ENCODE data around the gene CCDC190.
"Not testable (repeated sequence)": the region's sequence is repeated elsewhere in the genome, so short reads cannot be mapped to it uniquely, and the experiment has no call there.

CCDC190 gene

DNA sequence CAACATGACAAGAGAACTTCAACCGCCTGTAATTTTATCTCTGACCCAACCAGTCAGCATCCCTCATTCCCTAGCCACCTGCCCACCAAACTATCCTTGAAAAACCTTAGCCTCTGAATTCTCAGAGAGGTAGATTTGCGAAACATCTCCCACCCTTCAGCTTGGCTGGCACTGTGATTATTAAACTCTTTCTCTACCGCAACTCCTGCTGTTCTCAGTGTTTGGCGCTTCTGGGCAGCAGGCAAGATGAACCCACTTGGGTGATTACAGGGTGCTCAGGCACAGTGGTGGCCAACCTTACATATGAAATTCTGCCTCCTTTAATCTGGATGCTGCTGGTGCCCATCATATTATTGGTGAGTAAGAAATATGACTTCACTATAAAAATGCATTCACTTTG is 22.1 kb downstream of the CCDC190 start:
- DNase-seq (ENCODE audit: low read depth in 3 of 3, low spot score in 1 of 3): no peak

DNA sequence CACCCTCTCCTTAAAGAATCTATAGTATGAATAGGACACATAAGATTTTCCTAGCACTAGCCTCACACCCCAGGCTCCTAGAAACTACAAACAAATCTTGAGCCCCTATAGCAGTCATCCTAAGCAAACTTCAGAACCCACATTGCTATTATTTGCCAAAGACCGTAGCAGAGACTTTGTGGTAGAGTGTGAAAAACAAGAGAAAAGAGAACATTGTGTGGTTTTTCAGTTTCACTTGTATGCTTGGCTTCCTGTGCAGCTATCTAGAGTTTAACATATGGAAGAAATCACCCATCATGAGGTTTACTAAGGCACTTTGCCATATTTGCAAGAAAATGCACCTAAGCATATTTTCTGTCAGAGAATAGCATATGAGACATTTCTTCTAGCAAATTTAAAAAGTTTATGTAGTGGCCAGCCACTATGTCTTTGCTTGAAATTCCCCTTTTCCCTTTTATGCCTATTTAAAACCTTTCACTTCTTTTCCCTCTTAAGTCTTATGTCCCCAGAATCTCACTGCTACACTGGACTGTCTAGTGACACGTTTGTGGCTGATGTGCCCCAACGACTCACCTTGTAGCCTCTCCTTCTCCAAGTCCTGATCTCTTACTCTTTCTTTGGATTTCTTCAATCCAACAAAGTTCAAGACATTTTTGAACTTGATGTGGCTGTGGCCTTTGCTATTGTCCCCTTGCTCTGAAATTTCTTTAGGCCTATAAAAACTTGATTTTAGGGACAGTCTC is 25.6 kb downstream of the CCDC190 start:
- DNase-seq (ENCODE audit: low read depth in 3 of 3, low spot score in 1 of 3): no peak

DNA sequence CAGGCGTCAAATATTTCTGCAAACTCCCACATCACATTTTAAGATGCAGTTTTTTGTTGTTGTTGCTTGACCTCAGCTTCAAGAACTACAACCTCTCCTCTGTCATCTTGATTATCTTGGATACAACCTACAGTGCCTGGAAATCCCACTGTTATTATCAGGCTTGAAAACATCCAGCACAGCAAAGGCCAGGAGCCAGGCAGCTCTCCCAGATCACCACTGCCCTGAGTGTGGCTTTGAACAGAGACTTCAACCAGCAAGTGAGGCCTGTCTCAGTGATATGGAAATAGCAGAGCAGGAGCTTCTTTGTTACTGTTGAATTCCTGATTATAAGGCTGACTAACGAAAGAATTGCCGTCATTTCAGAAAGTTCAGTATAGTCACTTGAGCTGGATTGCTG is 28.5 kb downstream of the CCDC190 start:
- no peak for DNase-seq (ENCODE audit: low read depth in 3 of 3, low spot score in 1 of 3)

DNA sequence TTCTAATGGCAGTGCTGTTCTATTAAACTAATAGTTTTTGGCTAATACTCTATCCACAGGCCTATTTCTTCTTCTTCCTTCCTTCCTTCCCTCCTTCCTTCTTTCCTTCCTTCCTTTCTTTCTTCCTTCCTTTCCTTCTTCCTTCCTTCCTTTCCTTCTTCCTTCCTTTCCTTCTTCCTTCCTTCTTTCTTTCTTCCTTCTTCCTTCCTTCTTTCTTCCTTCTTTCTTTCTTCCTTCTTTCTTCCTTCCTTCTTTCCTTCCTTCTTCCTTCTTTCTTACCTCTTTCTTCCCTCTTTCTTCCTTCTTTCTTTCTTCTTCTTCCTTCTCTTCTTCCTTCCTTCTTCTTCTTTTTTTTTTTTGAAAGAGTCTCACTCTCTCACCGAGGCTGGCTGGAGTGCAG is 31.7 kb downstream of the CCDC190 start:
- DNase-seq (ENCODE audit: low read depth in 3 of 3, low spot score in 1 of 3): no peak

DNA sequence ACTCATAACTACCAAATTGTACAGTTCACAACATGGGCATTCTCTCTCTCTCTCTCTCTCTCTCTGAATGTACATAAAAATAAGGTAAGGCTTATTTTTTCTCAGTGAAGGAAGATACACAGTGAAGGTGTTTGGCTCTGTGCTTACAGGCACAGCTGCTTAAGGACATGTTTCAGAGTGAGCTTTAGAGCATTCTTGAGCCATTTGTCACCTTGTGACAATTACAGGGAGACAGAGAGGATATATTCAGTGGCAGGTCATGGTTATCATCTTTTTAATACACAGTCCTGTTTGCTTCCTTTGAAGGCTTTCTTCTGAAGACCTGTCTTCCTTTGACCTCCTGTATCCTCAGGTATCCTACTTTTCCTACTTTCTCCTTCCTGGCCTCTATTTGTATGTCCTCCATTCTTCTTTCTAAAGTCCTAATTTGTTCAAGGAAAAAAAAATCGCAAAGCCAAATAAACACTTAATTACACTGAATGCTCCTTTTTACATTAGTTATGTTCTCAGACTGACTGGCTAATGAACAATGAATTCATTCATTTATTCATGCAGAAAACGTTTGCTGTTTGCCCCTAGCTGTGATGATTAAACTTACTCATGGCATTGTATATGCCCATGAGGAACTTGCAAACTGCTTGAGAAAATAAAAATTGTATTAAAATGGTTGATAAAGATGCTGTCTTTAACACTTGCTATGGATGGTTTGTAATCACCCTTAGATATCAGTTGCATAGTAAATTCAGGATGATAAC is 37.0 kb downstream of the CCDC190 start:
- no peak for DNase-seq (ENCODE audit: low read depth in 3 of 3, low spot score in 1 of 3)

DNA sequence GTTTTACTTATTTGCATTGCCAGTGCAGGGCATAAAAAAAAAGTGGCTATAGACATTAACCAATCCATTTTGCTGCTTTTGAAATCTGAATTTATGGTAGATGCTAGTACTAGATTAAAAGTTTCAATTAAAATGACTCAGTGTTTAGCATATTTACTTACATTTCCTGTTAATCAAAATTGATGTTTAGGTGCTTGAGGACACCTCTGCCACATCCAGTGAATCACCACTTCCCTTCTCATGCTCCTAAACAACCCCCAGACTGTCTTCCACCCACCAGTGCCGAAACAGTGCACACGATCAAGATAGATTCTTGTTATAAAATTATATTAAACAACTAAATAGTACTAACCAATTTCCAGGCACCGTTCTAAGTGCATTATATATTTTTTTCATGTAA is 37.7 kb downstream of the CCDC190 start:
- DNase-seq (ENCODE audit: low read depth in 3 of 3, low spot score in 1 of 3): no peak

DNA sequence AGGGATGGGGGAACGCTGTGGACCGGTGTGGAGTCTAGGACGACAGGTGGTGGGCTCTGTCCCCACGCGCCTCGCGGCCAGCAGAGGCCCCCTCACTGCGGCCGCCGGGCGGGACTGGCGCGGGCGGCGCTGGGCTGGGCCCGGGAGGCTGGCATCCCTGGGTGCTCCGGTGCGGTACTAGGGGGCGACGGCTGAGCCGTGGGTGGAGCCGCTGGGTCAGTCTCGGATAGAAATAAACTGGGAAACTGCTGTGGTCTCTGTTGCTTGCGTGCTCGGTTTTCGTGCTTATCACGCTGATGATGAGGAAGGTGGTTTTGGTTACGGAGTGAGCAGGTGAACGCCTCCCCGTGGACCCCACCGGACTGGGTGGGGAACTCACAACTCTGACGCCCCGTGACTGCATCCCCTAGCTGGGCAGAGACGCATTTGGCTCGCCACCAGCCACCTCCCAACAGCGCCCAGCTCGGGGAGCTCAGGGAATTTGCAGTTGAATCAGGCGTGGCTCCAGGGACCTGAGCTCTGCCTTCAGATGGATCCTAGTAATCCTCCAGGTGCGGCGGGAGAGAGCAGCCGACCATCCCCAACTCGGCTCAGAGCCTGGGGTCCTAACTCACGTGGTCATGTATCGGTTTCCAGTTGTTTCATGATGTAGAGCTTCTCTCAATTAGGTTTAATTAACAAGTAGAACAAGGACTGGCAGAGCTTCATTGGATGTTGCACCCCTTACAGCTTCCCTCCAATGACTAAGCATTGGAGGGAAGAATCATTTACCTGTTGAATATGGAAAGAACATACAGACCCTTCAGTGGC is 38.4 kb downstream of the CCDC190 start:
- no peak for DNase-seq (ENCODE audit: low read depth in 3 of 3, low spot score in 1 of 3)

DNA sequence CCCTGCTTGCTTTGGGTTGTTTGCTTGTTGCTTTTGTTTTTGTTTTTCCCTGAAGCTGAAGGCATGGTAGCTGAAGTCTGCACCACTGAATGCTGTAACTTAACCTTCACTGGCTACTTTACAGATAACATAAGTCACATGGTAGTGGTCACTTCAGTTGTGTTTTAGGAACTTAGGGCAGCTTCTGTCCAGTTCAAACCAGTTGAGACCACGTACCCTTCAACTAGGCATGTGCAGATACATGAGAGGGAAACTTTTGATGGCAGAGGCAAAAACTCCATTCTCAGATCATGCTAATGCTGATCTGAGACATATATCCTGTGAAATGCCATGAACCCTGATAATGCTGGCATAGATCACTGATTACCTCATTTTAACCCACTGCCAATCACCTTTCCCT is 42.3 kb downstream of the CCDC190 start:
- DNase-seq (ENCODE audit: low read depth in 3 of 3, low spot score in 1 of 3): not testable (repeated sequence)

DNA sequence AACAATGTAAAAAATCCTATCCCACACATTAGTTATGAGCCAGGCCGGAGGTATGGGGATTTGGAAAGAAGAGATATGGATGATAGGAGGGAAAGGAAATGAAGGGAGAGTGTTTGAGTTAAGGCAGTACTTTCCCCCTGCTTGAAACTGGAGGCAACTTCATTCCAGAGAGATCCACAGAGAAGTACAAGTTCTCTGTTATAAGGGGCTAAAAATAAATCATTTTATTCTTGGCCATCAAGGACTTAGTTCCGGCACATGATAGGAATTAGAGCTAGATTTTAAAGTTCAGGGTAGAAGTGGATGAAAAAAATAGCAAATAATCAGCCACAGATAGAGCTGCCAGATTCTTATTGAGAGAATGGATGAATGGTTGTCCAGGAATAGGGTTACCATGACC is 42.8 kb downstream of the CCDC190 start:
- not testable (repeated sequence) for DNase-seq (ENCODE audit: low read depth in 3 of 3, low spot score in 1 of 3)

DNA sequence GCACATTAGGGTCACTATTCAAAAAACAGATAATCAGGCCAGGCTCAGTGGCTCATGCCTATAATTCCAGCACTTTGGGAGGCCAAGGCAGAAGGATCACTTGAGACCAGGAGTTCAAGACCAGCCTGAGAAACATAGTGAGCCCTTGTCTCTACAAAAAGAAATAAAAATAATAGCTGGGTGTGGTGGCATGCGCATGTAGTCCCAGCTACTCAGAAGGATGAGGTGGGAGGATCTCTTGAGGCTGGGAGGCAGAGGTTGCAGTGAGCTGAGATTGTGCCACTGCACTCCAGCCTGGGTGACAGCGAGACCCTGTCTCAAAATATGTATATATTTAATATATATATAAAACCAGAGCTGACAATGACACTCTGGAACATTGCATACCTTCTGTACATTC is 48.6 kb downstream of the CCDC190 start:
- not testable (repeated sequence) for DNase-seq (ENCODE audit: low read depth in 3 of 3, low spot score in 1 of 3)

DNA sequence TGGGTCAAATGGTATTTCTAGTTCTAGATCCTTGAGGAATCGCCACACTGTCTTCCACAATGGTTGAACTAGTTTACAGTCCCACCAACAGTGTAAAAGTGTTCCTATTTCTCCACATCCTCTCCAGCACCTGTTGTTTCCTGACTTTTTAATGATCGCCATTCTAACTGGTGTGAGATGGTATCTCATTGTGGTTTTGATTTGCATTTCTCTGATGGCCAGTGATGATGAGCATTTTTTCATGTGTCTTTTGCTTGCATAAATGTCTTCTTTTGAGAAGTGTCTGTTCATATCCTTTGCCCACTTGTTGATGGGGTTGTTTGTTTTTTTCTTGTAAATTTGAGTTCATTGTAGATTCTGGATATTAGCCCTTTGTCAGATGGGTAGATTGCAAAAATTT is 53.5 kb downstream of the CCDC190 start:
- DNase-seq (ENCODE audit: low read depth in 3 of 3, low spot score in 1 of 3): not testable (repeated sequence)

All from stimulated activated CD4-positive, alpha-beta T cell treated with anti-CD3 and anti-CD28 coated beads, TNF-alpha, amount 100 ng/mL, for 1 hour (primary cell).